22Rv1 (cell line): ENCODE results near the gene F2.
"Not testable (repeated sequence)": the region's sequence is repeated elsewhere in the genome, so short reads cannot be mapped to it uniquely, and the experiment has no call there.

Experiments
- H3K27ac ChIP-seq: fragments of 450-650 bp; 2 replicates; pipeline ENCODE4 v1.5.1; 2017
- CTCF ChIP-seq: fragments of 450-650 bp; IDR thresholded peaks from 2 replicates; pipeline ENCODE4 v1.5.1; 2017; ENCODE audit warnings: mild to moderate bottlenecking
- ZFX ChIP-seq: fragments of 450-650 bp; IDR thresholded peaks from 2 replicates; pipeline ENCODE4 v1.6.1; 2017; ENCODE audit warnings: antibody characterized with exemption, borderline replicate concordance

Gene F2

DNA sequence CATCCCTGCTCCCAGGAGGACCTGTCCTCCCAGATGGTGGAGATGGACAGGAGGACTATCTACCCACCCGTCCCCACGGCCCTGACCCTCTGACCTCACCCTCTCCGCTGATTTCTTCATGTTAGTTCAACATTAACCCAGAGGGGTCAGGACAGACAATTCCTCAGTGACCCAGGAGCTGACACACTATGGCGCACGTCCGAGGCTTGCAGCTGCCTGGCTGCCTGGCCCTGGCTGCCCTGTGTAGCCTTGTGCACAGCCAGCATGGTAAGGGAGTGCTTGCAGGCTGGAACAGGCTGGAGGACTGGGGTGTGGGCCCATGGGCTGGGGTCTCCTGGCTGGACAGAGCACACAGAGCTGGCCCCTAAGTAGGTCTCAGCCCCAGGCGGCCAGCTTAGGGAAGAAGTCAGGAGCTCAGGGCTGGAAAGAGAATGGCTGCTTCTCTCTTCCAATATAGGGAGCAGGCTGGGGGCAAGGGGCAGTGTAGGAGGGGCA, at the start of gene F2:
Gene F2, plus strand, starts transcription at position 166 of the 495 bp plus-strand sequence. Its CDS starts 23 bp downstream, at position 189.
- no peak for TF ChIP-seq CTCF
- TF ChIP-seq ZFX = no peak
- H3K27ac ChIP-seq = peak within 1 kb of the TSS; percentile 89

GRCh38 chr11:46669711-46670139, 49.3 kb upstream of the F2 start:
- no peak overlapping the region for H3K27ac ChIP-seq
- TF ChIP-seq CTCF (peak; percentile 68), ZFX (no peak)

GRCh38 chr11:46670521-46670920, 48.5 kb upstream of the F2 start:
- not testable (repeated sequence) for H3K27ac ChIP-seq

- no peak overlapping the region for H3K27ac ChIP-seq
- TF ChIP-seq ZFX = no peak
- TF ChIP-seq CTCF = no peak
Observed at GRCh38 chr11:46671958-46672315, 47.1 kb upstream of the F2 start.

DNA sequence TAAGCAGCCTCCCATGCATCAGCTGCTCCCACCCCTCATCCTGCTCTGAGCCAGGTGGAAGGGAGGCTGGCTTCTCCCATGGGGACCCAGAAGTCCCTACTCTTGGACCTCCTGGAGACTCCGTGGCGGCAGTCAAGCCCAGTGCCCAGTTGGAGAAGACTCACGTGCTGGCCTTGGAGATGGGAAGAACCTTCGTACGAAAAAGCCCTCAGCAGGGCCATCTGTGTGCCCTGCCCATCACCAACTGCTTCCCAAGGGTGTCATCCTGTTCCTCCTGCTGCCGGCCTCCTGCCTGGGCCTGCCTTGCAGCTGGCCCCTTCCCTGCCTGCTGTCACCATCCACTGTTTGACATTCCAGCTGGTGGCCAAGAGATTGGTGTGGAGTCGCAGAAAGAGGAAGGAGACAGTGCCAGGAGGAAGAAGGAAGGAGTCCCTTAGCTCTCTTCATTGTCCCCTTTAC, 46.6 kb upstream of the F2 start:
- TF ChIP-seq ZFX (no peak), CTCF (no peak)

DNA sequence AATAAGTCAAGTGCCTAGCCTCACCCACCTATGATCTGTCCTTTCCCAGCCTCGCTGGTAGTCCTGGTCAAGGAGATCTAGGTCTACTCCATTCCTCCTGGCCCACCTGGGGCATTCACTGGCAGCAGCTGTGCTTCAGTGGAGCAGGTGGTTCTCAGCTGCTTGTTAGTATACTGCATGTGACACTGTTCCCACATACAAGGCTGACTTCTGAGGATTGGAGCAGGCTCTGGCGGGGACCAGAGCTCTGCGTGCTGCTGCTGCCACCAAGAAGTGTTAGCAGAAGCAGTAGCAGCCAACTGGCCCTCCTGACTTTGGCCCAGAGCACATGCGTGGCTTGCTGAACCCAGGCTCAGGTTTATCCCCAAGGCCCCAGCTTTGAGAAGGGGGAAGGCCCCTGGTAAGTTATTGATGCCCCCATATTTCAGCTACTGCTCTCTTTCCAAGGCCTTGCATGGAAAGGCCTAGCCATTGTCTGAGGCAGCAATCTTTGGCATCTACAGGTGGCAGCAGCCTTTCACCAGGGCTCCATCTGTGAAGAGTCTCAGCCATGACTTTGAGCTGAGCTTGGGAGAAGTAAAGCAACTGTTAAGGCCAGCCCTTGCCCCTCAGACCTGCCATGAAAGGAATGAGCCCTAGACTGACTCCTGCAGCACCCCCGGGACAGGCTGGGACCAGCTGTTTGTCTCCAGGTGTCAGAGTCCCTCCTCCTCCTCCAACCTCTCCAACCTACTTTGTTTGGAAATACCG, 45.1 kb upstream of the F2 start:
- TF ChIP-seq ZFX = no peak
- TF ChIP-seq CTCF = no peak

More for the DNA sequence above, 46.6 kb upstream of the F2 start:
- no peak overlapping the region for H3K27ac ChIP-seq

DNA sequence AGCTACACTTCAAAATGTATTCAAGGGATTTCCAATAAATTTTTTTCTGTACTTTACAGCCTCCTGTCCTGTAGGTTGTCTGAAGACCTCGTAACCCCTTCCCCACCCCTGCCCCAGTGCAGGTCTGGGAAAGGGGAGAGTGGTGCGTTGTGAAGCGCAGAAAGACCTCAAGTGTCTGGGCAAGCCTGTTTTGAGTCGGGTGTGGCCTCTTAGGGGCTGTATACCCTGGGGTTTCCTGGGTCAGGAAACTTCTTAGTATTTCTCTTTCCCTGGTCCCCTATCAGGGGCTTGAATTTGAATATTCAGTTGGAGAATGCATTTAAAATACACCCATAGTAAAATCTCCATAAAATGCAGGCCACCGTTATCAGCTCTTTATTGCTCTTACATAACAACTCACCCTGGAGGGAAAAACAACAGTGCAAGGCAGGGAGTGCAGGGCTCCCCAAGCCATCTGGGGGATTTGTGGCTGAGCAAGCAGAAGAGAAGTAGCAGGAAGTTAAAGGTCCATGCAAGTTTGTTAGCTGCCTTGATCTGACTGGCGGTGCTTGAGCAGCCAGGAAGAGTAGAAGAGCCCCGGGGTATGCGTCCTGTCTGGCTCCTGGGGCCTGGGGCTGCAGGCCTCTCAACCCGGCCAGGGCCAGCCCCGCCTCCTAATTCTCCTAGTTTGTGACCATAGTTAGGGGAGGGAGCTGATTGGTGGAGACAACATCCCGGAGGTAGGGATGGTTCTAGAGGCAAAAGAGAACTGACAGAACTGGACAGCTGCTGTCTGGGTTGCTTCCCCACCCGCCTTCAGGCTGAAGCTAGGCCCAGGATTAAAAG, 44.3 kb upstream of the F2 start:
- no peak for TF ChIP-seq ZFX
- TF ChIP-seq CTCF = no peak
- peak overlapping the region; percentile 83 for H3K27ac ChIP-seq

More for the DNA sequence above, 45.1 kb upstream of the F2 start:
- H3K27ac ChIP-seq = peak overlapping the region; percentile 83
